Keratinocyte (primary cell): ENCODE measurements around the gene PIGX.

Experiments
- CTCF ChIP-seq, 3 experiments: IDR thresholded peaks in 1 of 3; conservative IDR thresholded peaks in 1 of 3; optimal IDR thresholded peaks in 1 of 3; 2 replicates in 2 of 3; 3 replicates in 1 of 3; pipeline versions ENCODE3 to v1.5.1; 2011; ENCODE audit warnings: low read length in 3 of 3, mild to moderate bottlenecking in 3 of 3, moderate library complexity in 2 of 3, control low read depth in 1 of 3, inconsistent platforms in 1 of 3; ENCODE audit not compliant: insufficient read depth in 2 of 3; ENCODE audit errors: extremely low read depth in 1 of 3
- EZH2 ChIP-seq: IDR thresholded peaks from one replicate; pipeline ENCODE4 v1.6.1; 2012; ENCODE audit warnings: inconsistent platforms, mild to moderate bottlenecking, low read length, moderate library complexity

- TF ChIP-seq CTCF (optimal IDR thresholded peaks at IDR 0.05 in 1 of 3, IDR thresholded peaks at IDR 0.05 in 1 of 3, conservative IDR thresholded peaks at IDR 0.05 in 1 of 3; ENCODE audit: extremely low read depth in 1 of 3, insufficient read depth in 2 of 3, low read length in 3 of 3) (no peak), EZH2 (no peak)
These were observed 5.4 kb upstream of the PIGX start for GRCh38 chr3:196706731-196707130.
